HepG2 (cell line): ENCODE results near the gene PPP2R5C. TPM values are rescaled to one million over a fixed set of nuclear protein-coding genes. Genes with fewer than 3 reads are reported as not detected.

Experiments used
- ATAC-seq: fragments of 200-7000 bp; cut with Tn5 transposase; 3 replicates; pipeline ENCODE4 v1.9.1; 2020; ENCODE audit warnings: mild to moderate bottlenecking, moderate library complexity
- BruUV-seq: library from RNA; stranded (reverse); fragments of 400-500 nt; replicated peaks from 2 replicates; lab custom pipeline; 2021; lab: Mats Ljungman, UMichigan
- CTCF ChIA-PET: fragments of 300-600 bp; formaldehyde crosslinking; extraction: SDS; loops from one replicate; lab custom pipeline; 2021; ENCODE audit warnings: low total read pairs, inconsistent platforms, low intra/inter-chr PET ratio; lab: Yijun Ruan, JAX
- POLR2A ChIA-PET: fragments of 350-600 bp; sonication (Branson Sonifier 250); formaldehyde crosslinking; loops from one replicate; lab custom pipeline; 2020; ENCODE audit warnings: antibody characterized with exemption, inconsistent platforms; lab: Yijun Ruan, JAX
- DNase-seq: peaks from one replicate; pipeline ENCODE4 v3.0.0-alpha.2; 2015; ENCODE audit warnings: low spot score
- FAIRE-seq: peaks from 3 replicates; lab custom pipeline; 2011; peaks lifted over from hg19 to GRCh38; lab: Jason Lieb, UNC
- H2AFZ ChIP-seq: one replicate; pipeline ENCODE4 v1.6.1; 2011; ENCODE audit warnings: low read length, inconsistent platforms
- H3K27ac ChIP-seq: fragments of 300-600 bp; 3 replicates; pipeline ENCODE4 v1.8.0; 2011; ENCODE audit warnings: mixed run types, mild to moderate bottlenecking, mixed read lengths, low read length, inconsistent platforms; ENCODE audit not compliant: insufficient read depth; ENCODE audit errors: extremely low read length
- H3K27me3 ChIP-seq, 2 experiments: fragments of 200-600 bp in 1 of 2; 2 replicates in 1 of 2; 3 replicates in 1 of 2; pipeline versions ENCODE4 v1.6.0 to v1.8.0; 2011; ENCODE audit warnings: low read length in 2 of 2, mild to moderate bottlenecking in 2 of 2, moderate library complexity in 2 of 2, inconsistent platforms in 1 of 2; ENCODE audit not compliant: insufficient read depth in 2 of 2, control insufficient read depth in 1 of 2
- H3K36me3 ChIP-seq, 2 experiments: fragments of 200-600 bp in 1 of 2; replicated peaks in 1 of 2; 2 replicates in 1 of 2; 3 replicates in 1 of 2; pipeline versions ENCODE4 v1.5.1 to v1.8.0; 2011; ENCODE audit warnings: low read length in 2 of 2, inconsistent platforms in 1 of 2; ENCODE audit not compliant: insufficient read depth in 2 of 2, control insufficient read depth in 1 of 2
- H3K4me1 ChIP-seq: 2 replicates; pipeline ENCODE4 v1.5.1; 2012; ENCODE audit warnings: low read length, inconsistent platforms; ENCODE audit not compliant: insufficient read depth
- H3K4me2 ChIP-seq: 2 replicates; pipeline ENCODE4 v1.6.0; 2011; ENCODE audit warnings: low read depth, low read length, inconsistent platforms
- H3K4me3 ChIP-seq, 3 experiments: fragments of 200-600 bp in 1 of 3; sonication (generic), shearing (Covaris generic) in 1 of 3; replicated peaks in 1 of 3; 2 replicates each; pipeline ENCODE4 v1.5.1; 2011 to 2016; ENCODE audit warnings: low read length in 3 of 3, inconsistent platforms in 2 of 3, low read depth in 2 of 3, mild to moderate bottlenecking in 2 of 3, control low read depth in 1 of 3, mixed read lengths in 1 of 3; ENCODE audit not compliant: insufficient read depth in 1 of 3
- H3K79me2 ChIP-seq: one replicate; pipeline ENCODE4 v1.6.1; 2011; ENCODE audit warnings: low read length, inconsistent platforms; ENCODE audit not compliant: insufficient read depth
- H3K9ac ChIP-seq: 2 replicates; pipeline ENCODE4 v1.6.0; 2011; ENCODE audit warnings: mild to moderate bottlenecking, low read depth, low read length, inconsistent platforms; ENCODE audit not compliant: insufficient read depth
- H3K9me3 ChIP-seq: 2 replicates; pipeline ENCODE4 v1.5.1; 2012; ENCODE audit warnings: mild to moderate bottlenecking, low read length
- H4K20me1 ChIP-seq: 2 replicates; pipeline ENCODE4 v1.6.0; 2011; ENCODE audit warnings: inconsistent platforms, mild to moderate bottlenecking, low read length, moderate library complexity; ENCODE audit not compliant: insufficient read depth
- ATF6 ChIP-seq: sonication (generic); formaldehyde crosslinking; conservative IDR thresholded peaks from 2 replicates; pipeline ENCODE4 v1.4.0; 2020; ENCODE audit warnings: missing genetic modification reagents
- HNF4A ChIP-seq: sonication (generic); formaldehyde crosslinking; IDR thresholded peaks from 2 replicates; pipeline ENCODE4 v1.4.0; 2020; ENCODE audit warnings: missing genetic modification reagents
- POLR2AphosphoS2 ChIP-seq: IDR thresholded peaks from 2 replicates; pipeline ENCODE4 v1.6.1; 2011; ENCODE audit warnings: low read depth, low read length, improper control_type of control experiment
- SNAPC5 ChIP-seq: sonication (generic); formaldehyde crosslinking; IDR thresholded peaks from 2 replicates; pipeline ENCODE4 v1.8.1; 2023; ENCODE audit warnings: mild to moderate bottlenecking, missing genetic modification reagents, borderline replicate concordance
- TAF15 ChIP-seq: fragments of 200-400 bp; formaldehyde crosslinking; IDR thresholded peaks from one replicate; pipeline ENCODE4 v1.6.1; 2018; ENCODE audit warnings: mild to moderate bottlenecking, low read depth, low read length; ENCODE audit not compliant: poor library complexity, severe bottlenecking
- WIZ ChIP-seq: sonication (generic); formaldehyde crosslinking; IDR thresholded peaks from 2 replicates; pipeline ENCODE4 v1.5.1; 2020; ENCODE audit warnings: mild to moderate bottlenecking, missing genetic modification reagents
- ZFX ChIP-seq: sonication (generic); formaldehyde crosslinking; IDR thresholded peaks from 2 replicates; pipeline ENCODE4 v1.4.0; 2020; ENCODE audit warnings: mild to moderate bottlenecking, low read depth, missing genetic modification reagents, moderate library complexity
- ZNF34 ChIP-seq: sonication (generic); formaldehyde crosslinking; IDR thresholded peaks from 2 replicates; pipeline ENCODE4 v1.4.0; 2020; ENCODE audit warnings: mild to moderate bottlenecking, missing genetic modification reagents, borderline replicate concordance
- ZNF570 ChIP-seq: sonication (generic); formaldehyde crosslinking; IDR thresholded peaks from 2 replicates; pipeline ENCODE4 v1.4.0; 2020; ENCODE audit warnings: mild to moderate bottlenecking, missing genetic modification reagents, borderline replicate concordance
- ZNF629 ChIP-seq: sonication (generic); formaldehyde crosslinking; conservative IDR thresholded peaks from 2 replicates; pipeline ENCODE4 v1.5.0; 2020; ENCODE audit warnings: missing genetic modification reagents
- ZNF782 ChIP-seq: sonication (generic); formaldehyde crosslinking; IDR thresholded peaks from 2 replicates; pipeline ENCODE4 v1.4.0; 2020; ENCODE audit warnings: missing genetic modification reagents, mild to moderate bottlenecking, borderline replicate concordance
- ZNF800 ChIP-seq: sonication (generic); formaldehyde crosslinking; IDR thresholded peaks from 2 replicates; pipeline ENCODE4 v1.4.0; 2020; ENCODE audit warnings: missing genetic modification reagents
- WGBS: methylation state at CpG from one replicate; pipeline ENCODE4 v1.1.6; 2017; ENCODE audit warnings: low lambda C conversion rate; 5-methylcytosine and 5-hydroxymethylcytosine counted together
- in situ Hi-C: cut with HindIII; loops from 2 replicates; pipeline ENCODE4 v1.10.0; 2017; ENCODE audit warnings: low pct_unique_long_range_greater_than_20kb; ENCODE audit not compliant: extremely low pct_ligation_motif_present
- intact Hi-C: fragments of 100-400 bp; cut with micrococcal nuclease; formaldehyde crosslinking; loops from one replicate; pipeline ENCODE4 v1.10.0; 2022; ENCODE audit not compliant: unreplicated experiment
- polyA plus RNA-seq, 8 experiments: library from polyadenylated mRNA; depleted of rRNA in 3 of 8; stranded (reverse) in 7 of 8; unstranded in 1 of 8; fragments of >200 nt; fragmentation: Illumina TruSeq in 4 of 8; extraction: Trizol in 4 of 8; gene quantifications; 2 replicates each; pipeline versions ENCODE4 v1.2.1 to v1.2.3, GENCODE V29; 2011 to 2016; ENCODE audit warnings: low read depth in 4 of 8, missing spikeins in 1 of 8, mixed read lengths in 1 of 8; ENCODE audit not compliant: insufficient read depth in 1 of 8
- total RNA-seq, 5 experiments: library from RNA; depleted of rRNA; stranded (reverse); fragments of >200 nt; fragmentation: Illumina TruSeq; extraction: Trizol; gene quantifications; 2 replicates each; pipeline ENCODE4 v1.2.3, GENCODE V29; 2016; ENCODE audit warnings: low read depth in 1 of 5

Gene PPP2R5C
- total and polyA plus RNA-seq, 2 of the 13 experiments (the other 11 are each of a cell fraction or from before 2014, with no cell fraction given), result 74.3 to 78.5 TPM

- no peak overlapping the region for H3K4me2 ChIP-seq
- H3K27me3 ChIP-seq, result no peaks in the 10 kb centered on the region
- no peak overlapping the region for H3K27ac ChIP-seq
- BruUV-seq, result no TSS peak
- H3K36me3 ChIP-seq, result peaks cover 13 to 46% of the 10 kb centered on the region in 2 experiments; a peak in 4 of 5 replicates
- POLR2A ChIA-PET, result no interaction called here
- ATAC-seq, result no peak
- H3K4me1 ChIP-seq, result no peaks in the 10 kb centered on the region
- TF ChIP-seq POLR2AphosphoS2 (no peak), ZNF782 (no peak), TAF15 (no peak)
- TF ChIP-seq, all 625 proteins: peak for 0
- H4K20me1 ChIP-seq, result no peaks in the 10 kb centered on the region
- H3K9me3 ChIP-seq, result no peaks in the 10 kb centered on the region
- no peak for DNase-seq
- FAIRE-seq, result no peak
- no peaks in the 10 kb centered on the region for H3K79me2 ChIP-seq
- CTCF ChIA-PET, result no interaction called here
- no peak overlapping the region for H2AFZ ChIP-seq
- in situ Hi-C loops (no loop called here), intact Hi-C loops (no loop called here)
- WGBS, result 91% methylated on average over 7 of the region's 7 CpGs
- H3K4me3 ChIP-seq, result no peak overlapping the region
- no peak overlapping the region for H3K9ac ChIP-seq
Measured at GRCh38 chr14:101889898-101890297, 128.4 kb downstream of the PPP2R5C start.

GRCh38 chr14:101891471-101891870 is 130.0 kb downstream of the PPP2R5C start:
- H3K27me3 ChIP-seq, result no peaks in the 10 kb centered on the region
- no peak overlapping the region for H3K4me3 ChIP-seq
- intact Hi-C loops (no loop called here), in situ Hi-C loops (no loop called here)
- H3K9ac ChIP-seq, result no peak overlapping the region
- no peaks in the 10 kb centered on the region for H3K9me3 ChIP-seq
- FAIRE-seq, result no peak
- no peaks in the 10 kb centered on the region for H3K79me2 ChIP-seq
- peaks cover 11 to 47% of the 10 kb centered on the region in 2 experiments; a peak in 4 of 5 replicates for H3K36me3 ChIP-seq
- no peak for DNase-seq
- ChIA-PET CTCF (no interaction called here), POLR2A (no interaction called here)
- H3K4me1 ChIP-seq, result no peaks in the 10 kb centered on the region
- H3K27ac ChIP-seq, result no peak overlapping the region
- ATAC-seq, result no peak
- WGBS, result 95% methylated on average over 10 of the region's 20 CpGs
- no peaks in the 10 kb centered on the region for H4K20me1 ChIP-seq
- BruUV-seq, result no TSS peak
- H3K4me2 ChIP-seq, result no peak overlapping the region
- no peak overlapping the region for H2AFZ ChIP-seq
- TF ChIP-seq SNAPC5 (CRISPR knock-in tag), result no peak
- no peak for TF ChIP-seq ATF6 (CRISPR knock-in tag)
- no peak for TF ChIP-seq ZNF800 (CRISPR knock-in tag)
- no peak for TF ChIP-seq ZNF629 (CRISPR knock-in tag)
- TF ChIP-seq ZFX (CRISPR knock-in tag), result no peak
- no peak for TF ChIP-seq ZNF34
- no peak for TF ChIP-seq WIZ (CRISPR knock-in tag)
- no peak for TF ChIP-seq ZNF570 (CRISPR knock-in tag)
- TF ChIP-seq HNF4A, result no peak
